SK-N-SH treated with all-trans-retinoic acid at 6 μM for 48 hours (cell line): ENCODE results near the gene THAP10.
A peak's percentile ranks its signal among the peaks of the same experiment; 100 is the strongest.

ENCODE experiments used
- ATAC-seq: fragments of 200-7000 bp; cut with Tn5 transposase; 3 replicates; pipeline ENCODE4 v1.9.1; 2020; ENCODE audit warnings: mild to moderate bottlenecking, moderate library complexity
- ARNTL ChIP-seq: fragments of 450-650 bp; formaldehyde crosslinking; IDR thresholded peaks from 2 replicates; pipeline ENCODE4 v1.5.0; 2020; ENCODE audit warnings: low read depth, mild to moderate bottlenecking, moderate library complexity, borderline replicate concordance
- BACH2 ChIP-seq: fragments of 250-450 bp; sonication (Bioruptor Pico); IDR thresholded peaks from 2 replicates; pipeline ENCODE4 v1.9.0; 2021; ENCODE audit warnings: mild to moderate bottlenecking, borderline replicate concordance
- CSDC2 ChIP-seq: fragments of 250-450 bp; sonication (Bioruptor Pico); IDR thresholded peaks from 2 replicates; pipeline ENCODE4 v1.5.0; 2020; ENCODE audit warnings: mild to moderate bottlenecking, moderate library complexity
- ESRRG ChIP-seq: fragments of 250-450 bp; sonication (Bioruptor Pico); IDR thresholded peaks from 2 replicates; pipeline ENCODE4 v1.6.1; 2021; ENCODE audit warnings: mild to moderate bottlenecking
- GLIS3 ChIP-seq: fragments of 250-450 bp; sonication (Bioruptor Pico); IDR thresholded peaks from 2 replicates; pipeline ENCODE4 v1.5.0; 2020; ENCODE audit warnings: mild to moderate bottlenecking, moderate library complexity
- ISL1 ChIP-seq: fragments of 250-450 bp; sonication (Bioruptor Pico); IDR thresholded peaks from 2 replicates; pipeline ENCODE4 v2.1.2; 2022; ENCODE audit warnings: mild to moderate bottlenecking, moderate library complexity
- OSR1 ChIP-seq: fragments of 250-450 bp; sonication (Bioruptor Pico); IDR thresholded peaks from 2 replicates; pipeline ENCODE4 v1.8.0; 2022; ENCODE audit warnings: moderate library complexity, mild to moderate bottlenecking, inconsistent platforms
- PPARA ChIP-seq: fragments of 250-450 bp; sonication (Bioruptor Pico); IDR thresholded peaks from 2 replicates; pipeline ENCODE4 v1.5.0; 2020; ENCODE audit warnings: mild to moderate bottlenecking, borderline replicate concordance
- RARB ChIP-seq: fragments of 250-450 bp; sonication (Bioruptor Pico); IDR thresholded peaks from 2 replicates; pipeline ENCODE4 v1.8.0; 2021; ENCODE audit warnings: mild to moderate bottlenecking, moderate library complexity
- SNAI2 ChIP-seq: fragments of 250-450 bp; sonication (Bioruptor Pico); IDR thresholded peaks from 2 replicates; pipeline ENCODE4 v1.5.0; 2020; ENCODE audit warnings: mild to moderate bottlenecking, moderate library complexity
- TCF4 ChIP-seq: fragments of 250-450 bp; sonication (Bioruptor Pico); IDR thresholded peaks from 2 replicates; pipeline ENCODE4 v1.8.0; 2021; ENCODE audit warnings: mild to moderate bottlenecking, moderate library complexity, borderline replicate concordance
- TOX ChIP-seq: fragments of 250-450 bp; sonication (Bioruptor Pico); IDR thresholded peaks from 2 replicates; pipeline ENCODE4 v1.8.0; 2021; ENCODE audit warnings: mild to moderate bottlenecking, moderate library complexity, borderline replicate concordance
- ZC3H10 ChIP-seq: fragments of 250-450 bp; sonication (Bioruptor Pico); IDR thresholded peaks from 2 replicates; pipeline ENCODE4 v1.5.1; 2021; ENCODE audit warnings: mild to moderate bottlenecking, moderate library complexity
- ZFP3 ChIP-seq: fragments of 250-450 bp; sonication (Bioruptor Pico); IDR thresholded peaks from 2 replicates; pipeline ENCODE4 v1.5.0; 2020; ENCODE audit warnings: mild to moderate bottlenecking, moderate library complexity
- ZFP30 ChIP-seq: fragments of 450-650 bp; formaldehyde crosslinking; IDR thresholded peaks from 2 replicates; pipeline ENCODE4 v1.5.0; 2022; ENCODE audit warnings: mild to moderate bottlenecking, moderate library complexity
- ZNF565 ChIP-seq: fragments of 450-650 bp; formaldehyde crosslinking; conservative IDR thresholded peaks from 2 replicates; pipeline ENCODE4 v1.5.0; 2020; ENCODE audit warnings: low read depth, mild to moderate bottlenecking, moderate library complexity
- ZNF70 ChIP-seq: fragments of 450-650 bp; formaldehyde crosslinking; IDR thresholded peaks from 2 replicates; pipeline ENCODE4 v1.5.0; 2020; ENCODE audit warnings: mild to moderate bottlenecking, moderate library complexity
- ZNF8 ChIP-seq: fragments of 450-650 bp; formaldehyde crosslinking; IDR thresholded peaks from 2 replicates; pipeline ENCODE4 v1.5.0; 2020; ENCODE audit warnings: mild to moderate bottlenecking, moderate library complexity
- TF ChIP-seq, protein P1 (sequence below): fragments of 250-450 bp; sonication (Bioruptor Pico); IDR thresholded peaks from 2 replicates; pipeline ENCODE4 v1.5.0; 2020; ENCODE audit warnings: mild to moderate bottlenecking, moderate library complexity
- TF ChIP-seq, protein P2 (sequence below): fragments of 250-450 bp; sonication (Bioruptor Pico); IDR thresholded peaks from 2 replicates; pipeline ENCODE4 v1.5.1; 2020; ENCODE audit warnings: low read depth, mild to moderate bottlenecking, moderate library complexity
- TF ChIP-seq, protein P3 (sequence below): fragments of 250-450 bp; sonication (Bioruptor Pico); IDR thresholded peaks from 2 replicates; pipeline ENCODE4 v1.5.1; 2021; ENCODE audit warnings: mild to moderate bottlenecking, moderate library complexity

THAP10 gene

DNA sequence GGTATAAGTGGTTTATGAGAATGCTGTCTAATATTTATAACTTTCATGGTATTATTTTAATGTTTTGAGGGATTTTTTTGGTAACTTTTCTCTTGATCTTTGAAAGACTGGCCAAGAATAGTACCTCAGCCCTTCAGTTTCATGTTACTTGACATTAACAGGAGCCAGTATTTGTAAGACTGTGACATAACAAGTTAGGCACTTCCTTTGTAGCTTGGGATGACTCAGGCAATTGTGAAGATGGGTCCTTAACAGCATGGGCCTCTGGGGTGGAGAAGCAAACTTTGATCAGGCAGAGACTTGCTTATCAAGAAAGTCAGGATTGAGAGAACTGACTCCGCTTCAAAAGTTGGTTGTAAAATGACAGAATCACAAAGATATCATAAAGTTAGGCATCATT is 9.9 kb upstream of the THAP10 start:
- peak; percentile 99 for ATAC-seq
- 0 out of 2 replicates have a peak, but pooled peaks have one; percentile 32 for TF ChIP-seq TOX (CRISPR knock-in tag)
- TF ChIP-seq ZNF8 (CRISPR knock-in tag): no peak

DNA sequence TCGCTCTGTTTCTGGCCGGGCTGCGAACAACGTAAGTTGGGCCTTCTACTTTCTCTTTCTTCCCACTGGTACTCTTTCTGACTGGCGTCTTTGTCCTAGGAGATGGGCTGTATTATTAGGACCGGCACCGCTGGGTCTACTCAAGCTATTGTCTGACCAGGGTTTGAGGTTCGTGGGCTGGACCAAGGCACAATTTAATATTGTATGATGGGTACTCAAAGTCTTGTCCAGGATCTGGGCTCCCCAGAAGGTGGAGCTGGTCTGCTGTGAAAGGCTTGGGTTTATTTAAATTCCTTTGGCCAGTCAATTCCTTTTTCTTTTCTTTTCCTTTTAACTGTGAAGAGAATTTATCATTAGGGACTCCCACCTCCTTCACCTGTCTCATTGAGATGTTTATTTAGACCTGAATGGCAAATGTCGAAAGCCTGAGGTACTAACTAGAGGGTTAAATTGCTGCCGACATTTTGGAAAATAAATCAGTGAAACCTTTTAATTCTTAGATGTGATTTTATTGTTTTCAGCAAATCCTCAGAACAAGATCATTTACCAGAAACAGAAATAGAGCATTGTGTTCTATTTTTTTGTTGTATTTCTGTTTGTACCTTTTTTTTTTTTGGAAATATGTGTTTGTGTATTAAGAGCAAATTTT is 803 bp upstream of the THAP10 start:
- TF ChIP-seq OSR1 (CRISPR knock-in tag): no peak
- TF ChIP-seq ZNF70 (CRISPR knock-in tag): no peak
- TF ChIP-seq TCF4 (CRISPR knock-in tag): no peak; the same call in 1 of the 2 replicates
- no peak for TF ChIP-seq ZFP3 (CRISPR knock-in tag)
- TF ChIP-seq ZFP30 (CRISPR knock-in tag): no peak
- TF ChIP-seq ESRRG (CRISPR knock-in tag): no peak
- no peak for TF ChIP-seq ZNF8 (CRISPR knock-in tag)
- ATAC-seq: peak; percentile 74

DNA sequence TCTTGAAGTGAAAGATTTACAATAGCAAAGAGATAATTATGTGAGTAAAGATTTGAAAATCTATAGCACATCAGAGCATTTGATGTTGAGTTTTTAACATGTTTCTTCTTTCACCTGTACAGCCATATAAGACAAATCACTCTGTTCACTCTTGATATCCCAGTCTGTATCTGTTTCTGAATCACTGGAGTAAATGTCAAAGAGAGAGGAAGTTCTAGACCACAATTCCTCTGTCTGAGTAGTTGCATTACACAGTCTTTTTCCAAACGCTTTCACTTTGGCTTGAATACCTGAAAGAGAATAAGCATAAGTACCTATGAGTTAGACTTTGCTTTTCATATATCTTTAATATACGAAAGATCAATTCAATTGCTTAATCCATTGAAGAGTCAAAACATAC is 9.9 kb downstream of the THAP10 start:
- peak; percentile 27; the same call in 1 of the 3 replicates for ATAC-seq
- TF ChIP-seq ISL1 (CRISPR knock-in tag) (no peak), CSDC2 (CRISPR knock-in tag) (no peak), ZNF565 (CRISPR knock-in tag) (no peak), RARB (CRISPR knock-in tag) (no peak), GLIS3 (no peak), TCF4 (CRISPR knock-in tag) (no peak), SNAI2 (CRISPR knock-in tag) (no peak), BACH2 (CRISPR knock-in tag) (no peak), ARNTL (CRISPR knock-in tag) (no peak), ZNF8 (CRISPR knock-in tag) (no peak), TOX (CRISPR knock-in tag) (no peak)
- TF ChIP-seq, protein P1, sequence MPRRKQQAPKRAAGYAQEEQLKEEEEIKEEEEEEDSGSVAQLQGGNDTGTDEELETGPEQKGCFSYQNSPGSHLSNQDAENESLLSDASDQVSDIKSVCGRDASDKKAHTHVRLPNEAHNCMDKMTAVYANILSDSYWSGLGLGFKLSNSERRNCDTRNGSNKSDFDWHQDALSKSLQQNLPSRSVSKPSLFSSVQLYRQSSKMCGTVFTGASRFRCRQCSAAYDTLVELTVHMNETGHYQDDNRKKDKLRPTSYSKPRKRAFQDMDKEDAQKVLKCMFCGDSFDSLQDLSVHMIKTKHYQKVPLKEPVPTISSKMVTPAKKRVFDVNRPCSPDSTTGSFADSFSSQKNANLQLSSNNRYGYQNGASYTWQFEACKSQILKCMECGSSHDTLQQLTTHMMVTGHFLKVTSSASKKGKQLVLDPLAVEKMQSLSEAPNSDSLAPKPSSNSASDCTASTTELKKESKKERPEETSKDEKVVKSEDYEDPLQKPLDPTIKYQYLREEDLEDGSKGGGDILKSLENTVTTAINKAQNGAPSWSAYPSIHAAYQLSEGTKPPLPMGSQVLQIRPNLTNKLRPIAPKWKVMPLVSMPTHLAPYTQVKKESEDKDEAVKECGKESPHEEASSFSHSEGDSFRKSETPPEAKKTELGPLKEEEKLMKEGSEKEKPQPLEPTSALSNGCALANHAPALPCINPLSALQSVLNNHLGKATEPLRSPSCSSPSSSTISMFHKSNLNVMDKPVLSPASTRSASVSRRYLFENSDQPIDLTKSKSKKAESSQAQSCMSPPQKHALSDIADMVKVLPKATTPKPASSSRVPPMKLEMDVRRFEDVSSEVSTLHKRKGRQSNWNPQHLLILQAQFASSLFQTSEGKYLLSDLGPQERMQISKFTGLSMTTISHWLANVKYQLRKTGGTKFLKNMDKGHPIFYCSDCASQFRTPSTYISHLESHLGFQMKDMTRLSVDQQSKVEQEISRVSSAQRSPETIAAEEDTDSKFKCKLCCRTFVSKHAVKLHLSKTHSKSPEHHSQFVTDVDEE (CRISPR knock-in tag): no peak
- TF ChIP-seq, protein P2, sequence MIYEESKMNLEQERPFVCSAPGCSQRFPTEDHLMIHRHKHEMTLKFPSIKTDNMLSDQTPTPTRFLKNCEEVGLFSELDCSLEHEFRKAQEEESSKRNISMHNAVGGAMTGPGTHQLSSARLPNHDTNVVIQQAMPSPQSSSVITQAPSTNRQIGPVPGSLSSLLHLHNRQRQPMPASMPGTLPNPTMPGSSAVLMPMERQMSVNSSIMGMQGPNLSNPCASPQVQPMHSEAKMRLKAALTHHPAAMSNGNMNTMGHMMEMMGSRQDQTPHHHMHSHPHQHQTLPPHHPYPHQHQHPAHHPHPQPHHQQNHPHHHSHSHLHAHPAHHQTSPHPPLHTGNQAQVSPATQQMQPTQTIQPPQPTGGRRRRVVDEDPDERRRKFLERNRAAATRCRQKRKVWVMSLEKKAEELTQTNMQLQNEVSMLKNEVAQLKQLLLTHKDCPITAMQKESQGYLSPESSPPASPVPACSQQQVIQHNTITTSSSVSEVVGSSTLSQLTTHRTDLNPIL (CRISPR knock-in tag): no peak

DNA sequence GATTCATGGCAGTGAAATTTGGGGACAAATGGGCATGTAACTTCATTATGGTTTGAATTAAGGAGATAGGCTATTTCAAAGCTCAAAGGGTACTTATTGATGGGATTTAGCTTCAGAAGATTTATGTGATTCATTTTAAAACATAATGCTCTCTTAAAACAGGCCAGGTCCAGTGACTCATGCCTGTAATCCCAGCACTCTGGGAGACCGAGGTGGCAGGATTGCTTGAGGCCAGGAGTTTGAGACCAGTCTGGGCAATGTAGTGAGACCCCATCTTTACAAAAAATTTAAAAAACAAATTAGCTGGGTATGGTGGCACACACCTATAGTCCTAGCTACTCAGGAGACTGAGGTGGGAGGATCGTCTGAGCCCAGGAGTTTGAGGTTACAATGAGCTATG is 11.5 kb downstream of the THAP10 start:
- ATAC-seq: no peak
- TF ChIP-seq SNAI2 (CRISPR knock-in tag) (no peak), RARB (CRISPR knock-in tag) (no peak), ZFP30 (CRISPR knock-in tag) (no peak), ISL1 (CRISPR knock-in tag) (peak; percentile 45; the same call in 1 of the 2 replicates), TOX (CRISPR knock-in tag) (no peak), OSR1 (CRISPR knock-in tag) (no peak), TCF4 (CRISPR knock-in tag) (no peak)

DNA sequence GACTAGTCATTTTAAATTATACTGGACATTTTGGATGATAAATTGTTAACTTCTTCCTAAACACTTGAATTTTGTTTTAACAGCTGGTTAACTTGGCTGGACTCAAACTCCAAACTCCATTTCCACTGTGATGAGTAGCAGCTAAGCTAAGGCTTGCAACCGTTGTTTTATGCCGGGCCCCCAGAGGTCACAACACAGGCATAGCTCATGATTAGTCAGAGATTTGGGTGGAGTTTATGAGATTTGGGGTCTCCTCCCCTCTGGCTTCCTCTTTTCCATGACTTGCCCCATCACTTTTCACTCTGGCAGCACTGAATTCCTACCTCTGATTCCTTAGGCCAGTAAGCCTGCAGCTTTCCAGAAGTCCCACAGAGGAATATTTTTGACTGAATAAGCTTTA is 12.8 kb downstream of the THAP10 start:
- no peak for ATAC-seq
- TF ChIP-seq, protein P2 (CRISPR knock-in tag): no peak
- TF ChIP-seq ZC3H10 (no peak), OSR1 (CRISPR knock-in tag) (no peak), TOX (CRISPR knock-in tag) (no peak), RARB (CRISPR knock-in tag) (no peak), GLIS3 (no peak), ZFP30 (CRISPR knock-in tag) (no peak), ESRRG (CRISPR knock-in tag) (no peak), PPARA (no peak), SNAI2 (CRISPR knock-in tag) (no peak), BACH2 (CRISPR knock-in tag) (no peak), ZNF70 (CRISPR knock-in tag) (no peak), CSDC2 (CRISPR knock-in tag) (no peak)
- TF ChIP-seq, protein P3, sequence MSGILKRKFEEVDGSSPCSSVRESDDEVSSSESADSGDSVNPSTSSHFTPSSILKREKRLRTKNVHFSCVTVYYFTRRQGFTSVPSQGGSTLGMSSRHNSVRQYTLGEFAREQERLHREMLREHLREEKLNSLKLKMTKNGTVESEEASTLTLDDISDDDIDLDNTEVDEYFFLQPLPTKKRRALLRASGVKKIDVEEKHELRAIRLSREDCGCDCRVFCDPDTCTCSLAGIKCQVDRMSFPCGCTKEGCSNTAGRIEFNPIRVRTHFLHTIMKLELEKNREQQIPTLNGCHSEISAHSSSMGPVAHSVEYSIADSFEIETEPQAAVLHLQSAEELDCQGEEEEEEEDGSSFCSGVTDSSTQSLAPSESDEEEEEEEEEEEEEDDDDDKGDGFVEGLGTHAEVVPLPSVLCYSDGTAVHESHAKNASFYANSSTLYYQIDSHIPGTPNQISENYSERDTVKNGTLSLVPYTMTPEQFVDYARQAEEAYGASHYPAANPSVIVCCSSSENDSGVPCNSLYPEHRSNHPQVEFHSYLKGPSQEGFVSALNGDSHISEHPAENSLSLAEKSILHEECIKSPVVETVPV (CRISPR knock-in tag): no peak
- TF ChIP-seq, protein P1 (CRISPR knock-in tag): no peak
